ENCODE measurements around the gene PDE6D. TPM values are rescaled to one million over a fixed set of nuclear protein-coding genes. Genes with fewer than 3 reads are reported as not detected.

The PDE6D gene
- total RNA-seq, 4 donors from 2014 or later: 12.6 to 29.4 (median 23.6) TPM

- TF ChIP-seq, protein P1, sequence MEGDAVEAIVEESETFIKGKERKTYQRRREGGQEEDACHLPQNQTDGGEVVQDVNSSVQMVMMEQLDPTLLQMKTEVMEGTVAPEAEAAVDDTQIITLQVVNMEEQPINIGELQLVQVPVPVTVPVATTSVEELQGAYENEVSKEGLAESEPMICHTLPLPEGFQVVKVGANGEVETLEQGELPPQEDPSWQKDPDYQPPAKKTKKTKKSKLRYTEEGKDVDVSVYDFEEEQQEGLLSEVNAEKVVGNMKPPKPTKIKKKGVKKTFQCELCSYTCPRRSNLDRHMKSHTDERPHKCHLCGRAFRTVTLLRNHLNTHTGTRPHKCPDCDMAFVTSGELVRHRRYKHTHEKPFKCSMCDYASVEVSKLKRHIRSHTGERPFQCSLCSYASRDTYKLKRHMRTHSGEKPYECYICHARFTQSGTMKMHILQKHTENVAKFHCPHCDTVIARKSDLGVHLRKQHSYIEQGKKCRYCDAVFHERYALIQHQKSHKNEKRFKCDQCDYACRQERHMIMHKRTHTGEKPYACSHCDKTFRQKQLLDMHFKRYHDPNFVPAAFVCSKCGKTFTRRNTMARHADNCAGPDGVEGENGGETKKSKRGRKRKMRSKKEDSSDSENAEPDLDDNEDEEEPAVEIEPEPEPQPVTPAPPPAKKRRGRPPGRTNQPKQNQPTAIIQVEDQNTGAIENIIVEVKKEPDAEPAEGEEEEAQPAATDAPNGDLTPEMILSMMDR (IDR thresholded peaks at IDR 0.05; ENCODE audit: low read depth): no peak
Observed at GRCh38 chr2:231803501-231804138, 22.5 kb upstream of the PDE6D start.

- TF ChIP-seq, protein P1 (IDR thresholded peaks at IDR 0.05; ENCODE audit: low read depth): no peak
Observed at GRCh38 chr2:231800493-231801091, 19.5 kb upstream of the PDE6D start.

- TF ChIP-seq, protein P1 (IDR thresholded peaks at IDR 0.05; ENCODE audit: low read depth): no peak
Observed at GRCh38 chr2:231795525-231796327, 14.6 kb upstream of the PDE6D start.

GRCh38 chr2:231794383-231794782 is 13.3 kb upstream of the PDE6D start:
- TF ChIP-seq, protein P1 (IDR thresholded peaks at IDR 0.05; ENCODE audit: low read depth): no peak

DNA sequence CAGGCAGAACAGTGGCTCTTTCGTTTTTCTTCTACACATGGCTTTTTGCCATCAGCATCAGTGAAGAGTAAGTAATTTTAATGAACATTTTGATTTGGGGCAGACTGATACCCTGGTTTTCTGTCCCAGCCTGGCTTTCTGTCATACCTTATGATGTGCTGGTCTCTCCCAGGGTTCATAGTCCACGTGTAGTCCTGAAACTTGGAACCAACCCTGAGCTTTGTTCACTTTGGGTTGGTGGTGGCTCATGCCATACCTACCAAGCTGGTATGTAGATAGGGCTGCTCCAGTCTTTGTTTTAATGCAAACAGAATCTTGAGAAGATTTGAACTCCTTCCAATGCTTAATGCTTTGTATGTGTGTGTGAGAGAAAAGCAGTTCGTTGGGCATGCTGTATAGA is 10.0 kb upstream of the PDE6D start:
- TF ChIP-seq, protein P1 (IDR thresholded peaks at IDR 0.05; ENCODE audit: low read depth): no peak

DNA sequence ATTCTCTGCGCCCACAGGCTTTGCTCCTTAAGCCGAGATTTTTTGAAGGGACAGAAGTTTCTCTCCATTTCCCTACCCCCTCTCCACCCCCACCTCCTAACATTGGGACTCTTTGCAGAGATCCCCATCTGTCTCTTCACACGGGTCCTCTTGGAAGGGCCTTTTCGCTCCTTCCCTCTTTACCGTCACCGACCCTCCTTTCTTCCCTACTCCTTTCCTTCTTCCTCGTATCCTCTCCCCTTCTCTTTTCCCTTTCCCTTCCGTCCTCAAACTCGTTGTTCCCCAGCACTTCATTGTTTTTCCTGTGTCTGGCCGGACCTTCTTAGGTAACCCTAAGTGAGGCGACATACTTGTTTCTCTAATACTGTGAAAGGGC is 5.8 kb upstream of the PDE6D start:
- TF ChIP-seq, protein P1 (IDR thresholded peaks at IDR 0.05; ENCODE audit: low read depth): no peak
